ENCODE measurements around the gene CRIP3.

The CRIP3 gene

DNA sequence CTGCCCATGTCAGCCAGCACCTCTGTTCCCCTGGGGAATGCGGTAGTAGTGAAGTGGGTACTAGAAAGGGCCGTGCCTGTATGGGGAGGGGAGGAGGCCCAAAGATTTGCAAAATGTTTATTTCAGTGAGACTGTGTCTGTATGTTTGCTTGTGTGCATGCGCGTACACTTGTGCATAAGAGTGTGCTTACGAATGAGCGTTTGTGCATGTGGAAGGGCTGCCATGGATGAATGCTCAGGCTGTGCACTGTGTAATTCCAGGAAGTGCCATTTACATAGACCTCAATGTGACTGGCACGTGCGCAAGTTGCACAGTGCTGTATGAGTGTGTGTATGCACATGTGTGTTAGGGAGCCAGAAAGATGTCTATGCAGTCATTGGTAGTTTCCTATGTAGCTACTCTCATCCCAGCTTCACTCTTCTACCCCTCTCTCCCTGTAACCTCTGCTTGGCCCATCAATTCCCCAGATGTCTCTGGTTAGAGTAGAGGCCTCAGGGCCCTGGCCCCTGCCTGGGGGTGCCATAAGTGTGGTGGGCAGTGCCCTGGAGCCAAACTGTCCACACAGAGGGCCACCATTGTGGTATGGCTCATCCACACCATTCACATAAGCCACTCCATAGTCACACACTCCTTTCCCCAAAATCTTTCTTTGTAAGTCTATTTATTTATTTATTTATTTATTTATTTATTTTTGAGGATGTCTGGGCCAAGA is 37.4 kb downstream of the CRIP3 start:
- no peak for DNase-seq

DNA sequence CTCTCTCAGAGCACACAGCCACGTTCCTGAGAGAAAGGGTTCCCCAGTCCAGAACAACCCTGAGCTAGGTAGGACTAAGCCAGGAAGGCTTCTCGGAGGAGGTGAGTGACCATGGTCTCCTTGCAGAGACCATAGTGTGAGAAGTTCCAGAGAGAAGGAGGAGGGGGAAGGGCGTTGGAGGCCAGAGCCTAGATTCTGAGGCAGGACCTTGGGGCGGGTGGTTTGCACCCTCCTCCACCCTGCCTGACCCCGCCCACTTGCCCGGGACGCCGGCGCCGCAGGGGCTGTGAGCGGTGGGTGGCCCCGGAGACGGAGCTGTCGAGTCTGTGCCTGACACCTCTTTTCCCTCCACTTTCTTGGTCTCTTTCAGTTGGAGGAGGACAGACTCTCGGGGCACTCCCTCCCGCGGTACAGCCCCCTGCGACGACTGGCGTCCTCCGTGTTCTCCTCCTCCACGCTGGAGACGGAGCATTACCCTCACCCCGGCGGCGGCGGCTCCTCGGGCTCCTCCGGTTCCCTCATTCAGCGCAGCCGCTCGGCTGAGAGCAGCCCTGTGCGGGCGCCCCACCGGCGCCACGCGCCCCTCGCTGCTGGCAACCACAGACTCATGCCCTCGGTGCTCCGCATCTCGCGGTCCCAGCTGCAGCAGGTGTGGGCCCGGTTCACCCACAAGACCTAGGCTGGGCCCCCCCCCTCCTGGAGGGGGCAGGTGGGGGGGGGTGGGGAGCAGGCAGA is 39.2 kb downstream of the CRIP3 start:
- no peak for DNase-seq

DNA sequence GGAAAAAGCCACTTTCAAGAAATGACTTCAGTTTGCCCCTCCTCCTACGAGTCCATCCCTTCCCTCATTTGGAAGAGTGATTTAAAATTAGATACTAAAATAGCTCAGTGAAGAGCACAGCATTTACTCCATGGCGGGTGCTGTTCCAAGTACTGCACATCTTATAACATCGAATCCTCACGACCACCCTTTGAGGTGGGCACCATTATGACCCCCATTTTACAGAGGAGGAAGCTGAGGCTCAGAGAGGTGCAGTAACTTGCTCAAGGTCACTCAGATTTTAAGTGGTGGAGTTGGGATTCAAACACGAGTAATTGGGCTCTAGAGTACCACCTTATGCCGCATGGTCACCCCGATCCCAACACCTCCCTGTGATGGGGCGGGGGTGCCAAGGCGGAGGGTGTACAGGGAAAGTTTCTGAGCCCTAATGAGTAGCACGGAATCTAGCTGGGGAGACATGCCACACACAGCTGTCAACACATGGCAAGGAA is 39.8 kb downstream of the CRIP3 start:
- no peak for DNase-seq

DNA sequence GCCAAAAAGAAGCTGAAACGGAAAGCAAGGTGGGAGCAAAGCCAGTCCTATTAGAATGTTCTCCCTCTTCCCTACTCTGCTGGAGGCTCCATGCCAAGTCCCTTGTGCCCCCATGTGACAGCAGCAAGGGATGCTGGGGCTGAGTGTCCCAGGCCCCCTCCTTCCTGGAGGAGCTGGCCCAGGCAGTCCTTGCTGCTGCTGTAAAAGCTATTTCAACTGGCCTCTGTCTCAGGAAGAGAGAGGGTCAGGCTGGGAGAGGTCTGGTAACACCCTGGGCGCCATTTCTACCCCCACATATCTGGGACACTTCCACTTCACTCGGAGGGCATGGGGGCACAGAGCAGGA is 40.3 kb downstream of the CRIP3 start:
- no peak for DNase-seq

DNA sequence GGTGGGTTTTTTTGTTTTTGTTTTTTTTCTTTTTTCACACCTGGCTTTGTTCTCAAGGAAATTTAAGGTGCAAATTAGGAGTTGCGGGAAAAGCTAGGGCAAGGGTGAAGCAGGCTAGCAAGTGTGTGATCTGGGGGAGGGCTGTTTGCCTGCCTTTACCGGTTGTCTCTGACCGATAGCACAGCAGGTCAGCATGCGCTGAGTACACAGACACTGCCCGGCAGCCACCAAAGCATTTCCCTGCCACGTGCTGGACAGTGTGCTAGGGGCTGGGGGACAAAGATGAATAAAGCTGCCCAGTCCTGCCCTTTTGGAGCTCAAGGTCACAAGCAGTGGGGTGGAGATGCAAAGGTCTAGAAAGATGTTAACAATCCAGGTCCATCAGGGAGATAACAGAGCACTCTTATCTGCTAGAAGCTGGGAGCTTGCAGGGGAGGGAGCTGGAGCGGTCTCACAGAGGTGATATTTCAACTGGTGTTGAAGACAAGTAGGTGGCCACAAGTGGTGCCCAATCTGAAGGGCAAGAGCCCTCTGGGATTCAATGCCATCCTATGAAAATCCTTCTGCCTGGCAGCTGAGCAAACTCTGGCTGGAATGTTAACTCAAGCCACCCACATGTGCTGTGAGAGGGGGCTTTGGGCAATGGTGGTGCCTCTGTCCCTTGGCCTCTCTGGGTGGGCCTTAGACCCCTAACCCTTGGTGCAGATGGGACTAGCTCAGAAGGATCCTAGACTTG is 40.8 kb downstream of the CRIP3 start:
- DNase-seq = no peak

DNA sequence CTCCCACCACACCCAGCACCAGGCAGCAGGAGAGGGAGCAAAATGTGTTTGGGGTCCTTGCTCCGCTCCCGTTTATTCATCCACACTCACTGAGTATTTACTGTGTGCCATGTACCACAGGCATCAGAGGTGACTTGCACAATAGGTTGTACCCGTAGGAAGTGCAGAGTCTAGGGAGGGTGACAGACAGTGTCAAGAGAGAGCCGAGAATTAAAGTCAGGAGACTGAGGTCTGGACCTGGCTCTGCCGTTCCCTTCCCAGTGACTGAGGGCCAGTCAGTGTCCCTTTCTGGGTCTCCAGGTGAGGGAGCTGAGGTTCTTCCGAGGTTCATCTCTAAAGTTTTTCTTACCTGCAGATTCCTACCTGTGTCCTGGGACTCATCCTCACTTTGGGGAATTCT is 43.1 kb downstream of the CRIP3 start:
- DNase-seq = no peak

DNA sequence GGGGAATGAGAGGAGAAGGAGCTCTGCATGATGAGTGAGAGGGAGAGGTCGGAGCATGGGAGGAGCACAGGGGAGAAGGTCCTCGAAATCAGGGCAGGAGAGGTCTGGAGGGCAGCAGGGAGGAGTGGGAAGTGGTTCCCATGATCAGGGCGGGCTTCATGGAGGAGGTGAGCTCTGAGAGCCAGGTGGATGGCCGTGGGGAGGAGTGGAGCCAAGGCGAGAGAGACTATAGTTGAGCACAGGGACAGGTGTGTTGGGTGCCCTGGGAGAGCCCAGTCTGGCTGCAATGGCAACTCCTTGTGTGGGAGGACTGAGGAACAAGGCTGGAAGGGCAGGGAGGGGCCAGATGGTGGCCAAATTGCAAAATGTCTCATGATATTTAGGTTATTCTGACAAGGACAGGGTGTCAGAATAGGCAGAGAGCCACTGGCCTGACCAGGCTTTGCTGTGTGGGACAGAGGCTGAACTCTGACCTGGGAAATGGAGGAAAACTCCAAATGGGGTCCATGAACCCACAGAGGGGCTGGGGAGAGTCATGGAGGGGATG is 44.0 kb downstream of the CRIP3 start:
- DNase-seq = no peak

DNA sequence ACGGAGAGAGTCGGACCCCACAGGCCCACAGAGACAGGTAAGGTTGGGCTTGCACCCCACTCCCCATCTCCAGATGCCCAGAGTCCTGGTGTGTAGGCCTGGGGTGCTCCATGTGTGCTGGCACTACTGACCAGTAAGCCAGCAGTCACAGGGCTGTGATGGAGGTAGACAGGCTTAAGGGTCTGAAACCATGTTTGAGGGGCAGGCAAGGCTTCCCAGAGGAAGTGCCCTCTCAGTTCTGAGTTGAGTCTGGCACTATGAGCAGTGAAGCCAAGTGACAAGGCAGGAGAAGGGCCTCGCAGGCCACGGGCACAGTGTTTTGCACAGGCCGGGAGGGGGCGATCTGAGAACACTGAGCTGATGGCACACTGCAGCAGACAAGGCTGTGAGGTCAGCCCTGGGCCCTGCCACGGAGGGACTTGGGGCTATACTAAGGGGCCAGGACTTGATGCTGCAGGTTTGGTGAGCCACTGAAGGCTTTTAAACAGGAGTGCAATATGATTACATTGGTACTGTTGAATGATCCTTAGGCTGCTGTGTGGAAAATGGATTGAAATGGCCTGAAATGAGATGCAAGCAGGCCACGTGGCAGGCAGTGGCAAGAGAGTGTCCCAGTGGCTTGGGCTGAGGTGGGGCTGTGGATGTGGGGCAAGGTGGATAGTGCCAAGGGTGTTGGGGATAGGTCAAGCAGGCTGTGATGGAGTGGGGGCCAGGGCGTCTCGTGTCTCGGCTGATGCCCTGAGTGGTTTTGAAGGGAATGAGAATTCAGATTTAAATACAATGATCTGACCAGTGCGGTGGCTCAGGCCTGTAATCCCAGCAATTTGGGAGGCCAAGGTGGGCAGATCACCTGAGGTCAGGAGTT is 45.1 kb downstream of the CRIP3 start:
- no peak for DNase-seq

DNA sequence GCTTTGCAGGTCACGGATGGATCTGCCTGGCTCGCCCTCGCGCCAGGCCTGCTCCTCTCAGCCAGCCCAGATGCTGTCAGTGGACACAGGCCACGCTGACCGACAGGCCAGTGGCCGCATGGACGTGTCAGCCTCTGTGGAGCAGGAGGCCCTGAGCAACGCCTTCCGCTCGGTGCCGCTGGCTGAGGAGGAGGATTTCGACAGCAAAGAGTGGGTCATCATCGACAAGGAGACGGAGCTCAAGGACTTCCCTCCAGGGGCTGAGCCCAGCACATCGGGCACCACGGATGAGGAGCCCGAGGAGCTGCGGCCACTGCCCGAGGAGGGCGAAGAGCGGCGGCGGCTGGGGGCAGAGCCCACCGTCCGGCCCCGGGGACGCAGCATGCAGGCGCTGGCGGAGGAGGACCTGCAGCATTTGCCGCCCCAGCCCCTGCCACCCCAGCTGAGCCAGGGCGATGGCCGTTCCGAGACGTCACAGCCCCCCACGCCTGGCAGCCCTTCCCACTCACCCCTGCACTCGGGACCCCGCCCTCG is 45.8 kb downstream of the CRIP3 start:
- DNase-seq = no peak

DNA sequence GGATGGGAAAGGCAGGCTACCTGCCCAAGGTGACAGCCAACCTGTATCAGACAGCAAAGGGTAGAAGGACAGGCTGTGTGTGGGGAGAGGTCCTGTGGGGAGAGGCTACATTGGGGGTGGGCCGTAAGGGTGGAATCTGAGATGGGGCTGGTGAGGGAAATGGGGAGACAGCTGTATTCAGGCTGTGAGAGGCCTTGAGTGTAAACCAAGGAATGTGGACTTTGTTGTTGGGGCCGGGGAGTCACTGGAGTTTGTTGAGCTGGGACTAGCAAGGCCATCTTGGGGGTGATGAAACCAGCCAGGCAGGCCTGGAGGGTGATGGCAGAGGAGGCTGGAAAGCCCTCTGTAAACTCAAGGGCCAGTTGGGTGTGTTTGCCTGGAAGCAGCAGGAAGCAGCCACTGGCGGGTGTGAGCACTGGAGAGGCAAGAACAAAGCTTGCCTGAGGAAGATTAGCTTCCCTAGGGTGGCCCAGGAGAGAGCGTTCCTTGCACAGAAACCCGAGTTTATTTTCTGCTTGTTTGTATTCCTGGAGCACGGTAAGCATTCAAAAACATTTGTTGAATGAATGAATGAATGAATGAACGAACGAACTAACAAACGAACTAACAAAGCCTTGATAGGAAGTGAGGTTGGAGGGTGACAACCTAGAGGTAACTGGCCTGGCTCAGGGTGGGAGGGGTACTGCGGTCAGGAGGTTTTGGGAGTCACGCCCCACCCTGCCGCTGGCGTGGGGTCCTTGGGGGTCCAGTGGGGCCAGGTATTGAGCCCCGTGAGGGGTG is 46.4 kb downstream of the CRIP3 start:
- DNase-seq = no peak

DNA sequence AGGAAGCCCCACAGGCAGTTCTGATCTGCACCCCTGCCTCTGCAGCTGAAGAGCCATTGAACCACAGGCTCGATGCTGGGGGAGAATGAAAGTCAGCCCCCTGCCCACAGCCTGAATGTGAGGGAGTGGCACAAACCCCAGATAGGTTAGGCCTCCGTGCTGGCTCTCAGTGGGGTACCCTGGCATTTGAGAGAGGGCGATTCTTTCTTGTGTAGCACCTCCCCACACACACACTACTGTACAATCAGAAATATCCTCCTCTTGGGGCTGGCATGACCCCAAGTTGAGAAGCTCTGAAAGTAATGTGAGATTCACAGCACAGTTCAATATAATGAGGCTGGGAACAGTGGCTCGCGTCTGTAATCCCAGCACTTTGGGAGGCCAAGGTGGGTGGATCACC is 47.4 kb downstream of the CRIP3 start:
- no peak for DNase-seq

DNA sequence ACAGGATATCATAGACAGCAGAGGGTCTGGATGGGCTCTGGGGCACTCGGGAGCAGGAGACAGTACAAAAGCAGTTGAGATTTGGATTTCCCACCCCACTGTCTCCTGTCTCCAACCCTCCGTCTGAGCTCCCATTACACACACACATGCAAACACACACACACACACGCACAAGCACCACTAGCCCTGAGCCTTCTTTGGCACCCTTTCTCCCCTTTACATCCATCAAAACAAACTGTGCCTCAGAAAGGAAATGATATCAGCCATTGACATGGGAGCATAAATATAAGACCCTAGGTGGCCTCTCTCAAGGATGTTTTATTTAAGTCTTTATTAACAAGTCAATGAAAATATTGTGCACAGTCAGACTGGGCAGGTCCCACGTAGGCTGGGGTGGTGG is 47.8 kb downstream of the CRIP3 start:
- DNase-seq = no peak

DNA sequence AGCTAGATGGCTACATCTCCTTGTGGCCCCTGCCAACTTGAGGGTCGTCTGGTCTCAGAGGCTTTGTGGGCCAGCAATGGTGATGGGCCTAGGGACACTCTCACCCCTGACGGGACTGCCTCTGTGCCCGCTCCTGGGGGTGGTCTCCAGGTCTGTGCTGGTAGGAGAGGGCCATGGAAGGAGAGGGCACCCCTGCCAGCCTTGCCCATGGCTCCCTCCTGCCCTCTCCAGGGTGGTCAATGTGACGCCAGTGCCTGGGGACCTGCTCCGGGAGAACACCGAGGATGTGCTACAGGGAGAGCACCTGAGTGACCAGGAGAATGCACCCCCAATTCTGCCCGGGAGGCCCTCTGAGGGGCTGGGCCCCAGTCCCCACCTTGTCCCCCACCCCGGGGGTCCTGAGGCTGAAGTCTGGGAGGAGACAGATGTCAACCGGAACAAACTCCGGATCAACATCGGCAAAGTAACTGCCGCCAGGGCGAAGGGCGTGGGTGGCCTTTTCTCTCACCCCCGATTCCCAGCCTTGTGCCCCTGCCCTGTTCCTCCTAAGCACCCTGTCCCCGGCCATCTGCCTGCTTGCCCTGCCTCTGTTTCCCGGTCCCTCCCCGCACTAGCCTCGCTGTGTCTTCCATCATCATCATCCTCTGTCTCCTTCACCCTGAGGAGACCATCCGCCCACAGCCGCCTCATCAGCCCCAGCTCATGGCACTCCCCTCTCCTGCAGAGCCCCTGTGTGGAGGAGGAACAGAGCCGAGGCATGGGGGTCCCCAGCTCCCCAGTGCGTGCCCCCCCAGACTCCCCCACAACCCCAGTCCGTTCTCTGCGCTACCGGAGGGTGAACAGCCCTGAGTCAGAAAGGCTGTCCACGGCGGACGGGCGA is 49.6 kb downstream of the CRIP3 start:
- DNase-seq = no peak

DNA sequence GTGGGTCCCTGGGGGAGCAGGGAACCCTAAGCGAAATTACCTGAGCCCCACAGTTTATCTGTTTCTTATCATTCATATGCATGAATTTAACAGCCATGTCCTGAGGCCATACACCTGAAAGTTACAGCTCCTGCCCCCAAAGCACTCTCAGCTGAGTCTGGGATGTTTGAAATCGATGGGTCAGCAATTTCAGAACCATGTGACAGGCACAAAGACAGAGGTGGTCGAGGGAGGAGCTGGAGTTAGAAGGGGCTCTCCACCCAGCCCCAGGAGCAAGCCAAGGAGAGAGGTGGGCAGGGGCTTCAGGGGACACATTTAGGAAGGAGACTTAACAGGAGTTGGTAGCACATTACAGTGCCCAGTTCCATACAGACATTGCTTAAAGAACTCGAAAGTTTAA is 50.4 kb downstream of the CRIP3 start:
- DNase-seq = no peak

DNA sequence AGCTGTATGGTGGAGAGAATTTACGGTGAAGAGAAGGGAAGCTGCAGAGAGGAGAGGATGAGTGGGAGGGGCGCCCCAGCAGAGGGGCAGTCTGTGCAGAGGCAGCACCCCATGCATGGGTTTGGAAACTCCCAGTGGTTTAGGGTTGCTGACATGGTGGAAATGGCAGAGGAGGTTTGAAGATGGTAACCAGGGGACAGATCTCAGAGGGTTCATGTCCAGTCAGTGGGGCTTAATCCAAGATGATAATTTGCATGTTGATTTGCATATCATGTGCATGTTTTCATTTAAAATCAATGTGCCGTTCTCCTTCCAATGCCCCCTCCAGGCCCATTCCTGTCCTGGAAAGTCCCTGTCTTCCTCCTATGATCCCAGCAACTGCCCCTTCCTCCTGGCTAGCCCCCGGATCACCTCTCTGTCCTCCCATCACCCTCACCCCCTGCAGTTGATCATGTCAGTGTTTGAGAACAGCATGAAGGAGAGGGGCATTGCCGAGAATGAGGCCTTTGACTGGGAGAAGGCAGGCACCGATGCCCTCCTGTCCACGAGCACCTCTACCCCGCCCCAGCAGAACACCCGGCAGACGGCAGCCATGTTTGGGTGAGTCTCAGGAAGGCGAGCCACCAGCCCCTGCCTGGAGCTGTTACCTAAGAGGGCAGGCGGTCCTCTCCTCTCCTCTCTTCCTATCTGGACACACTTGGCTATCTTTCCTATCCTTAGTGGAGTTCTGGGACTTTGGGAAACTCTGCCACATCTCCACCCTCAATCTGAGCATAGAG is 51.1 kb downstream of the CRIP3 start:
- DNase-seq = no peak

DNA sequence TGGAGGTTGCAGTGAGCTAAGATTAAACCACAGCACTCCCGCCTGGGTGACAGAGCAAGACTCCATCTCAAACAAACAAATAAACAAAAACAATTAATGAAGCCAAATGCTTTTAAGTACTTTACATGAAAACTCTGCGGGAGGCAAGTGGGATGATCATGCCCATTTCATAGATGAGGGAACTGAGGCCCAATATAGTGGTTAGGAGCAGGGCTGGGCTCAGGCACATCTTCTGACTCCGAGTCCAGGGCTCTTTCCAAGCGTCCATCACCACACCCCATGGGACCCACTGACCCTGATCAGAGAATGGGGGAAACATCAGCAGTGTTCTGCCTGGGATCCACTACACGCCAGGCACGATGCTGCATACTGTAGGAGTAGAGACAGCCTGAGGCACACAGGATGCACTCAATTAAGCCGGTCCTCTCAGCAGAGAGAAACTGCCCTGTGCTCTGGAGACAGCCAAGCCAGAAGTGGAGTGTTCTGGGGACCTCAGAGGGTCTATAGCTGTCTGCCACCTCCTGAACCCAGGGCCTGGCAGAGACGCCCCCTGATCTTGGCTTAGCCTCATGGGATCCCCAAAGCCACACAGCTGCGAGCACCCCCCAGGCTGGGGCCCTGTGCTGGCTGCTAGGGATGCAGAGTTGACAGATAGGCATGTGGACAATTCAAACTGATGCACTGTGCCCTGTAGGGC is 51.8 kb downstream of the CRIP3 start:
- no peak for DNase-seq
